KMS-11 (cell line): ENCODE data around the gene GBP4.

ENCODE experiments used
- H2AFZ ChIP-seq: fragments of 200-600 bp; sonication (generic); 2 replicates; pipeline ENCODE4 v1.6.1; 2016; ENCODE audit warnings: antibody characterized with exemption, mixed run types, low read depth
- H3K27ac ChIP-seq: fragments of 200-600 bp; sonication (generic); 2 replicates; pipeline ENCODE4 v1.6.1; 2016; ENCODE audit warnings: mild to moderate bottlenecking, mixed run types
- H3K27me3 ChIP-seq: fragments of 200-600 bp; sonication (generic); 2 replicates; pipeline ENCODE4 v1.6.1; 2017; ENCODE audit warnings: mild to moderate bottlenecking, low read depth, mixed run types, moderate library complexity; ENCODE audit not compliant: insufficient read depth
- H3K36me3 ChIP-seq: fragments of 200-600 bp; sonication (generic); 2 replicates; pipeline ENCODE4 v1.6.1; 2017; ENCODE audit warnings: mild to moderate bottlenecking, mixed run types; ENCODE audit not compliant: insufficient read depth
- H3K4me1 ChIP-seq: fragments of 200-600 bp; sonication (generic); 2 replicates; pipeline ENCODE4 v1.6.1; 2016; ENCODE audit warnings: mild to moderate bottlenecking, low read depth, mixed run types; ENCODE audit not compliant: poor library complexity, severe bottlenecking
- H3K4me2 ChIP-seq: fragments of 200-600 bp; sonication (generic); 2 replicates; pipeline ENCODE4 v1.7.0; 2016; ENCODE audit warnings: mild to moderate bottlenecking, mixed run types
- H3K4me3 ChIP-seq: fragments of 200-600 bp; sonication (generic); IDR thresholded peaks from 2 replicates; pipeline ENCODE4 v1.6.1; 2017; ENCODE audit warnings: low read depth, low read length, mixed read lengths; ENCODE audit not compliant: insufficient read depth
- H3K79me2 ChIP-seq: fragments of 200-600 bp; sonication (generic); 2 replicates; pipeline ENCODE4 v1.6.1; 2016; ENCODE audit warnings: low read depth, mixed run types; ENCODE audit not compliant: insufficient read depth
- H3K9ac ChIP-seq: fragments of 200-600 bp; sonication (generic); 2 replicates; pipeline ENCODE4 v1.6.1; 2016; ENCODE audit warnings: mild to moderate bottlenecking, mixed run types
- H4K20me1 ChIP-seq: fragments of 200-600 bp; sonication (generic); 2 replicates; pipeline ENCODE4 v1.6.1; 2016; ENCODE audit warnings: mild to moderate bottlenecking, mixed run types; ENCODE audit not compliant: insufficient read depth
- TF ChIP-seq, protein P1 (sequence below): fragments of 200-600 bp; sonication (generic); conservative IDR thresholded peaks from 2 replicates; pipeline ENCODE4 v1.6.1; 2017; ENCODE audit warnings: low read depth, mild to moderate bottlenecking, antibody characterized with exemption, low read length, moderate library complexity, mixed read lengths

The GBP4 gene

DNA sequence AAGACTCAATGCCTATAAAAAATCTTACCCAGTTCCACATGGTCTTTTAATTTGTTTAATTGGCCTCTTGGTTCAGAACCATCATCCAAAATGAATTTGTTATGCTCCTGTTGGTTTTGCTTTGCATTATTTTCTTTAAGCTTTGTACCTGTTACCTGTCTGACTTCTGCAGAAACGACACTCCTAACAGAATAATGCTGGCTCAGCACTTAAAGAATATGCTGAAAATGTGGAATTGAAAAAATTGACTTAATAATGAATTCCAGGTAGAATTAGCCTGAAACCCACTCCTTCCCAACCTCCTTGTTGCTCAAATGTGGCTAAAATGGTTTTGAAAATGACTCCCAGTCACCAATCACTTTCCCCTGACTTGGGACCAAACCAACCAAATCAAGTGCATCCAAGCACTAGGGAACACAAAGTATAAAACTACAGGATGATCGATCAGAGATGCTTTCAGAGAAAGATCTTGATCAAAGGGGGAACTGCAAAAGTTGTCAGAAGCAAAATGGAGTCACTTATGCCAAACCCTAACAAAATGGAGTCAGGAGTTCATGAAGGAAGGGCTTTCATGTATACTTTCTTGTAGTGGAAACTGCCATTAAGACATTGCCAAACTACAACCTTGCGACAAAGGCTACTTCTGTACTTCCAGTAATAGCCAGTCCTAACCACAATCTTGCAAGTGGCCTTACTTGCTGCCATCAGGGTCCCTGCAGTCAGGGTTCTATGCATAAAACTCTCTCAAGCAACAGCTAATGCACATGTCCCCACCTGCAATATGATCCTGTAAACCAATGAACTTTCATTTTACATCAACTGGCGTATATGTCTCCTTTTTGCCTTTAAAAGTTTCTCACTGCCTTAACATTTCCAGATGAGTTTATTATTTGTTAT lies 28.3 kb downstream of the GBP4 start:
- Histone ChIP-seq H3K36me3 (no peaks in the 10 kb centered on the region), H3K4me2 (no peak overlapping the region), H4K20me1 (no peaks in the 10 kb centered on the region), H2AFZ (no peak overlapping the region), H3K27me3 (no peaks in the 10 kb centered on the region), H3K79me2 (no peaks in the 10 kb centered on the region), H3K4me3 (no peak overlapping the region), H3K27ac (no peak overlapping the region), H3K4me1 (no peaks in the 10 kb centered on the region), H3K9ac (no peak overlapping the region)
- TF ChIP-seq, protein P1, sequence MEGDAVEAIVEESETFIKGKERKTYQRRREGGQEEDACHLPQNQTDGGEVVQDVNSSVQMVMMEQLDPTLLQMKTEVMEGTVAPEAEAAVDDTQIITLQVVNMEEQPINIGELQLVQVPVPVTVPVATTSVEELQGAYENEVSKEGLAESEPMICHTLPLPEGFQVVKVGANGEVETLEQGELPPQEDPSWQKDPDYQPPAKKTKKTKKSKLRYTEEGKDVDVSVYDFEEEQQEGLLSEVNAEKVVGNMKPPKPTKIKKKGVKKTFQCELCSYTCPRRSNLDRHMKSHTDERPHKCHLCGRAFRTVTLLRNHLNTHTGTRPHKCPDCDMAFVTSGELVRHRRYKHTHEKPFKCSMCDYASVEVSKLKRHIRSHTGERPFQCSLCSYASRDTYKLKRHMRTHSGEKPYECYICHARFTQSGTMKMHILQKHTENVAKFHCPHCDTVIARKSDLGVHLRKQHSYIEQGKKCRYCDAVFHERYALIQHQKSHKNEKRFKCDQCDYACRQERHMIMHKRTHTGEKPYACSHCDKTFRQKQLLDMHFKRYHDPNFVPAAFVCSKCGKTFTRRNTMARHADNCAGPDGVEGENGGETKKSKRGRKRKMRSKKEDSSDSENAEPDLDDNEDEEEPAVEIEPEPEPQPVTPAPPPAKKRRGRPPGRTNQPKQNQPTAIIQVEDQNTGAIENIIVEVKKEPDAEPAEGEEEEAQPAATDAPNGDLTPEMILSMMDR, result no peak

DNA sequence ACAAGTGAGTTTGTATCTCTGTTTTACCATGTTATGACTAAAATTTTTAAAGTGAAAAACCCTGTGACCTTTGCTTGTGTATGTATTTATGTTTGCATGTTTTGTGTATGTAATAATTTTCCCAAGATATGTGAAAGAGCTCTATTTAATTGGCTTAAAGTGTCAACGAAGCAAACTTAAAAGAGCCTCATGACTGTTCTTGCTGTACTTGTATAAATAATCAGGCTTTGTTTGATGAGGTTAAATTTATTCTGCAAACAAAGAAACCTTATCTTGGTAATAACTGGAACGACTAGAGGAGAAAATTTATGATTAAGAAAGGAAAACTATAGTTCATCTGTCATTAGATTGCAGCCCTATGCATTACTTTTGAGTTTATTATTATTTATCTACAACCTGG lies 29.6 kb downstream of the GBP4 start:
- Histone ChIP-seq H3K36me3 (no peaks in the 10 kb centered on the region), H4K20me1 (no peaks in the 10 kb centered on the region), H3K4me3 (no peak overlapping the region), H2AFZ (no peak overlapping the region), H3K4me2 (no peak overlapping the region), H3K27ac (no peak overlapping the region), H3K9ac (no peak overlapping the region), H3K79me2 (no peaks in the 10 kb centered on the region), H3K4me1 (no peaks in the 10 kb centered on the region), H3K27me3 (no peaks in the 10 kb centered on the region)
- TF ChIP-seq, protein P1, result no peak

DNA sequence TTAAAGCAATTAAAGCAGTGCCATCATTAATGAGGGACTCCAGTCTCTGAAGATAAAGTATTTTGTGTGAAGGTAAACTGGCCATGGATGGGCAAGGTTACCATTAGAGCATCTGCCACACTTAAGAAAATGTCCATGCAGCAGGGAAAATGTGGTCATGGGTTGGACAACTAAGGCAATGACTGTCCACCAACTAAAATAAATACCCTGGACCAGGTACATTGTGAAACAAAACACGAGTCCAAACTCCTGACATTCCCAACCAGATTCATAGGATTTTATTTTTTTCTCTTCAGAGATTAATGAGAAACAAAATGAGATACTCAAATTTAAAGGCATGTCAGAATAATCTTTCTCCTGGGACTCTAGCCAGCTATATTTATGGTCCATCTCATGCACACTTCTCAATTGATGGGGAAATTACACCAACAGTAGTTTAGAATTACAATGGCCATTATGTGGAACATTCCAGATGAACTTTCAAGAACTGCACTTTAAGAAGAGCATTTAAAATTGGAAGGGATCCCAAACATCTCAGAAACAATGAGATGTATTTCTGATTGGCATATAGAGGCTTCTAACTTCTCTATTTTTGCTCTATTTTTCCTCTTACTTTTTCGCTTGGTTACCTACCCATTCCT lies 31.0 kb downstream of the GBP4 start:
- H3K4me2 ChIP-seq, result no peak overlapping the region
- H3K27ac ChIP-seq, result no peak overlapping the region
- no peaks in the 10 kb centered on the region for H3K4me1 ChIP-seq
- H3K79me2 ChIP-seq, result no peaks in the 10 kb centered on the region
- no peak overlapping the region for H3K4me3 ChIP-seq
- no peaks in the 10 kb centered on the region for H4K20me1 ChIP-seq
- TF ChIP-seq, protein P1, result no peak
- no peak overlapping the region for H3K9ac ChIP-seq
- no peaks in the 10 kb centered on the region for H3K36me3 ChIP-seq
- no peaks in the 10 kb centered on the region for H3K27me3 ChIP-seq
- H2AFZ ChIP-seq, result no peak overlapping the region

DNA sequence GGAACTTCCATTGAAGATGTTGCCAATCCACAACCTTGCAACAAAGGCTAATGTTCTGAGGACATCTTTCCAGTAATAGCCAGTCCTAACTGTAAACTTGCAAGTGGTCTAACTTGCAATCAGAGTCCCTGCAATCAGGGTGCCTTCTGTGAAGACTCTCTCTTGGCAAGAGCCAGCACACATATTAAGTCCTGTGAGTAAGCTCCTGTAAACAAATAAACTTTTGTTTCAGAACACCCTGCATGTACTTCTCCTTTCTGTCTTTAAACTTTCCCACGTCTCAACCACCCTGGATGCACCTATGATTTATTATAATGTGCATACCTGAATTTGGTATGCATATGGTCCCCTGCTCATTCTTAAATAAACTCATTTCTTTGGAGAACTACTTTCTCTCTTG lies 32.0 kb downstream of the GBP4 start:
- Histone ChIP-seq H3K79me2 (no peaks in the 10 kb centered on the region), H3K4me1 (no peaks in the 10 kb centered on the region), H3K9ac (no peak overlapping the region), H3K36me3 (no peaks in the 10 kb centered on the region), H3K4me3 (no peak overlapping the region), H3K27ac (no peak overlapping the region), H3K27me3 (no peaks in the 10 kb centered on the region), H2AFZ (no peak overlapping the region), H4K20me1 (no peaks in the 10 kb centered on the region), H3K4me2 (no peak overlapping the region)
- TF ChIP-seq, protein P1, result no peak
